Panc1 (cell line): ENCODE measurements around the gene CUX1.

ENCODE experiments used
- CTCF ChIP-seq: fragments of 450-650 bp; IDR thresholded peaks from 2 replicates; pipeline ENCODE4 v1.5.1; 2017; ENCODE audit warnings: mild to moderate bottlenecking
- TCF7L2 ChIP-seq: IDR thresholded peaks from 2 replicates; pipeline ENCODE4 v1.6.1; 2011; ENCODE audit warnings: mild to moderate bottlenecking, low read depth, low read length, inconsistent platforms

- TF ChIP-seq CTCF, result no peak
- TF ChIP-seq TCF7L2, result no peak
Observed at GRCh38 chr7:102068846-102069245, 251.4 kb downstream of the CUX1 start.
